Measurements from ENCODE around the gene SLC10A4.

Gene SLC10A4

DNA sequence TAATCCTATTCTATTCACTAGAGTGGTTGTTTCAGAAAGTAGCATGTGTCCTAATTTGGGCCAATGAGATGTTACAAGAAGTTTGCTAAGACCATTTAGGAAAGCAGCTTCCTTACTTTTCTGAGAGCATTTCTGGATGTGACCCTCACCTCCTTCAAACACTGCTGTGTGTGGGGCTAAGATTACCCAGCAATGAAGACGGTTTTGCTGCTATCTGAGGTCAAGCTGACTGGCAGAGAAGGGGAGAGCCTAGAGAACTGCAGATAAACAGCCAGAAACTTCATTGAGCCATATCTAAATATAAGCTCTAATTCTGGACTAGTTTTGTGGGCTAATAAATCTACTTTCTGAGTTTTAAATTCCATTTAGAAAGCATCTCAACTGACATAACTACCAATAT, 43.3 kb downstream of the SLC10A4 start:
- no peak overlapping the region for H3K4me3 ChIP-seq (ENCODE audit: low read depth, low read length)
- TF ChIP-seq, protein P1, sequence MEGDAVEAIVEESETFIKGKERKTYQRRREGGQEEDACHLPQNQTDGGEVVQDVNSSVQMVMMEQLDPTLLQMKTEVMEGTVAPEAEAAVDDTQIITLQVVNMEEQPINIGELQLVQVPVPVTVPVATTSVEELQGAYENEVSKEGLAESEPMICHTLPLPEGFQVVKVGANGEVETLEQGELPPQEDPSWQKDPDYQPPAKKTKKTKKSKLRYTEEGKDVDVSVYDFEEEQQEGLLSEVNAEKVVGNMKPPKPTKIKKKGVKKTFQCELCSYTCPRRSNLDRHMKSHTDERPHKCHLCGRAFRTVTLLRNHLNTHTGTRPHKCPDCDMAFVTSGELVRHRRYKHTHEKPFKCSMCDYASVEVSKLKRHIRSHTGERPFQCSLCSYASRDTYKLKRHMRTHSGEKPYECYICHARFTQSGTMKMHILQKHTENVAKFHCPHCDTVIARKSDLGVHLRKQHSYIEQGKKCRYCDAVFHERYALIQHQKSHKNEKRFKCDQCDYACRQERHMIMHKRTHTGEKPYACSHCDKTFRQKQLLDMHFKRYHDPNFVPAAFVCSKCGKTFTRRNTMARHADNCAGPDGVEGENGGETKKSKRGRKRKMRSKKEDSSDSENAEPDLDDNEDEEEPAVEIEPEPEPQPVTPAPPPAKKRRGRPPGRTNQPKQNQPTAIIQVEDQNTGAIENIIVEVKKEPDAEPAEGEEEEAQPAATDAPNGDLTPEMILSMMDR (IDR thresholded peaks at IDR 0.05; ENCODE audit: low read depth, low read length) = no peak

DNA sequence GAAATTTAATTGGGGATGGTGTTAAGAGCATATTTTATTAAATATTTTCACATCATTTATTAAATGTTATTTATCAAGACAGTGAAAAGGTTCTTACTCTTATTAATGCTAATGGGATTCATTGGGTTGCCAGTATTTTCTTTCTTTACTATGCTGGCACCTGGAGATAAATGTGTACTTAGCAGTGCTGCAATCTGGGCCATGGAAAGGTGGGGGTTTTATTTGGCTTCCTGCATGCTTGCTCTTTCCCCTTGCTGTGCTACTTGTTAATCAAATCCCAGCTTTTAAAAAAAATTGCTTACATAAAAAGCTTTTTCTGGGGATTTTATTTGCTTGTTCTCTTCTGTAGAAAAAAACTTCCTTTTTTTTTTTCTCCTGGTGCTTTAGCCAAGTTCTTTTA, 55.2 kb downstream of the SLC10A4 start:
- H3K4me3 ChIP-seq (ENCODE audit: low read depth, low read length) = no peak overlapping the region
- TF ChIP-seq, protein P1 (IDR thresholded peaks at IDR 0.05; ENCODE audit: low read depth, low read length) = no peak
